IMR-90 (cell line): ENCODE measurements around the gene BRF1. TPM values are rescaled to one million over a fixed set of nuclear protein-coding genes. Genes with fewer than 3 reads are reported as not detected.

ENCODE experiments used
- ATAC-seq: fragments of 200-7000 bp; cut with Tn5 transposase; 2 replicates; pipeline ENCODE4 v1.9.1; 2020; ENCODE audit warnings: low read depth, mild to moderate bottlenecking, moderate library complexity
- BruUV-seq: library from RNA; stranded (reverse); fragments of 400-500 nt; replicated peaks from 2 replicates; lab custom pipeline; 2021; lab: Mats Ljungman, UMichigan
- CTCF ChIA-PET: fragments of 300-600 bp; formaldehyde crosslinking; extraction: SDS; loops from one replicate; lab custom pipeline; 2021; ENCODE audit warnings: antibody characterized with exemption; lab: Yijun Ruan, JAX
- POLR2A ChIA-PET: fragments of 300-600 bp; sonication (Branson Sonifier 250); formaldehyde crosslinking; loops from one replicate; lab custom pipeline; 2022; ENCODE audit warnings: antibody characterized with exemption; ENCODE audit not compliant: unreplicated experiment; lab: Charles Lee
- DNase-seq: peaks from one replicate; pipeline ENCODE4 v3.0.0; 2013
- H2AFZ ChIP-seq: replicated peaks from 2 replicates; pipeline ENCODE3; 2013; ENCODE audit warnings: low read length, mild to moderate bottlenecking; ENCODE audit not compliant: poor library complexity
- H2AK5ac ChIP-seq: 2 replicates; pipeline ENCODE4 v1.6.1; 2013; ENCODE audit warnings: low read depth, low read length, inconsistent platforms
- H2AK9ac ChIP-seq: replicated peaks from 2 replicates; pipeline ENCODE3; 2013; ENCODE audit warnings: mild to moderate bottlenecking, low read depth, low read length, moderate library complexity; ENCODE audit not compliant: poor library complexity
- H2BK120ac ChIP-seq: 2 replicates; pipeline ENCODE4 v1.6.1; 2013; ENCODE audit warnings: low read depth, low read length, inconsistent platforms
- H2BK15ac ChIP-seq: 3 replicates; pipeline ENCODE4 v1.6.1; 2013; ENCODE audit warnings: low read depth, low read length, inconsistent platforms
- H2BK20ac ChIP-seq: 2 replicates; pipeline ENCODE4 v1.6.1; 2013; ENCODE audit warnings: low read depth, mild to moderate bottlenecking, inconsistent platforms, low read length, moderate library complexity
- H2BK5ac ChIP-seq: 2 replicates; pipeline ENCODE4 v1.6.1; 2013; ENCODE audit warnings: mild to moderate bottlenecking, low read depth, low read length, inconsistent platforms; ENCODE audit not compliant: poor library complexity, severe bottlenecking
- H3K14ac ChIP-seq: replicated peaks from 2 replicates; pipeline ENCODE4 v1.6.1; 2013; ENCODE audit warnings: low read depth, low read length, inconsistent platforms
- H3K18ac ChIP-seq: 2 replicates; pipeline ENCODE4 v1.6.1; 2013; ENCODE audit warnings: low read depth, low read length, control low read depth
- H3K23ac ChIP-seq: 2 replicates; pipeline ENCODE4 v1.6.1; 2013; ENCODE audit warnings: low read depth, low read length, inconsistent platforms
- H3K27ac ChIP-seq: 2 replicates; pipeline ENCODE4 v1.5.1; 2013; ENCODE audit warnings: mild to moderate bottlenecking, control low read depth, low read length; ENCODE audit not compliant: insufficient read depth
- H3K27me3 ChIP-seq: 2 replicates; pipeline ENCODE4 v1.6.1; 2013; ENCODE audit warnings: low read length; ENCODE audit not compliant: control insufficient read depth, insufficient read depth
- H3K36me3 ChIP-seq: 2 replicates; pipeline ENCODE4 v1.6.1; 2013; ENCODE audit warnings: low read length, mixed read lengths; ENCODE audit not compliant: control insufficient read depth, insufficient read depth
- H3K4ac ChIP-seq: 2 replicates; pipeline ENCODE4 v1.6.1; 2013; ENCODE audit warnings: low read depth, low read length, inconsistent platforms
- H3K4me1 ChIP-seq: 2 replicates; pipeline ENCODE4 v1.6.1; 2013; ENCODE audit warnings: low read length, mixed read lengths; ENCODE audit not compliant: control insufficient read depth, insufficient read depth
- H3K4me2 ChIP-seq: 2 replicates; pipeline ENCODE4 v1.6.1; 2013; ENCODE audit warnings: low read depth, mild to moderate bottlenecking, control low read depth, low read length, moderate library complexity
- H3K4me3 ChIP-seq: 2 replicates; pipeline ENCODE4 v1.5.1; 2013; ENCODE audit warnings: low read depth, mild to moderate bottlenecking, control low read depth, low read length, moderate library complexity; ENCODE audit not compliant: insufficient read depth
- H3K56ac ChIP-seq: 2 replicates; pipeline ENCODE4 v1.6.1; 2013; ENCODE audit warnings: low read length, inconsistent platforms; ENCODE audit not compliant: insufficient read depth; ENCODE audit errors: extremely low read depth
- H3K79me1 ChIP-seq, 2 experiments: 2 replicates each; pipeline ENCODE4 v1.6.1; 2013; ENCODE audit warnings: low read length in 2 of 2, inconsistent platforms in 1 of 2, low read depth in 1 of 2
- H3K9ac ChIP-seq: 2 replicates; pipeline ENCODE4 v1.6.1; 2013; ENCODE audit warnings: low read depth, low read length, control low read depth
- H3K9me1 ChIP-seq: 2 replicates; pipeline ENCODE4 v1.6.1; 2013; ENCODE audit warnings: low read length, inconsistent platforms; ENCODE audit not compliant: insufficient read depth
- H3K9me3 ChIP-seq: 2 replicates; pipeline ENCODE4 v1.6.1; 2013; ENCODE audit warnings: low read length; ENCODE audit not compliant: control insufficient read depth, insufficient read depth
- H4K20me1 ChIP-seq: 2 replicates; pipeline ENCODE4 v1.6.1; 2013; ENCODE audit warnings: low read length, inconsistent platforms; ENCODE audit not compliant: insufficient read depth
- H4K5ac ChIP-seq: 2 replicates; pipeline ENCODE4 v1.6.1; 2013; ENCODE audit warnings: mild to moderate bottlenecking, low read depth, low read length, control low read depth
- H4K8ac ChIP-seq, 2 experiments: 2 replicates each; pipeline ENCODE4 v1.6.1; 2013; ENCODE audit warnings: low read depth in 2 of 2, low read length in 2 of 2, control low read depth in 1 of 2, inconsistent platforms in 1 of 2
- H4K91ac ChIP-seq: 2 replicates; pipeline ENCODE4 v1.6.1; 2013; ENCODE audit warnings: low read depth, low read length, inconsistent platforms; ENCODE audit not compliant: insufficient read depth
- BHLHE40 ChIP-seq: fragments of 150-350 bp; IDR thresholded peaks from 2 replicates; pipeline ENCODE4 v1.6.1; 2016; ENCODE audit warnings: mild to moderate bottlenecking, low read depth, low read length
- CEBPB ChIP-seq: IDR thresholded peaks from 2 replicates; pipeline ENCODE4 v1.6.1; 2012; ENCODE audit warnings: low read depth, low read length, improper control_type of control experiment
- CHD1 ChIP-seq: IDR thresholded peaks from 2 replicates; pipeline ENCODE4 v1.6.1; 2012; ENCODE audit warnings: low read depth, low read length, improper control_type of control experiment
- FOS ChIP-seq: fragments of 150-350 bp; IDR thresholded peaks from 2 replicates; pipeline ENCODE4 v1.6.1; 2016; ENCODE audit warnings: low read depth, low read length
- MAFK ChIP-seq: IDR thresholded peaks from 2 replicates; pipeline ENCODE4 v1.6.1; 2012; ENCODE audit warnings: low read depth, low read length, improper control_type of control experiment
- MAZ ChIP-seq: IDR thresholded peaks from 2 replicates; pipeline ENCODE4 v1.6.1; 2012; ENCODE audit warnings: low read depth, mild to moderate bottlenecking, low read length, improper control_type of control experiment, moderate library complexity, borderline replicate concordance
- MXI1 ChIP-seq: IDR thresholded peaks from 2 replicates; pipeline ENCODE4 v1.6.1; 2012; ENCODE audit warnings: low read depth, mild to moderate bottlenecking, low read length, moderate library complexity, borderline replicate concordance
- NFE2L2 ChIP-seq: fragments of 150-350 bp; IDR thresholded peaks from 2 replicates; pipeline ENCODE4 v1.6.1; 2016; ENCODE audit warnings: low read depth, mild to moderate bottlenecking, low read length
- POLR2A ChIP-seq: IDR thresholded peaks from 2 replicates; pipeline ENCODE4 v1.6.1; 2012; ENCODE audit warnings: mild to moderate bottlenecking, low read depth, low read length
- RAD21 ChIP-seq: IDR thresholded peaks from 2 replicates; pipeline ENCODE4 v1.6.1; 2012; ENCODE audit warnings: low read length, improper control_type of control experiment
- RCOR1 ChIP-seq: IDR thresholded peaks from 2 replicates; pipeline ENCODE4 v1.6.1; 2012; ENCODE audit warnings: mild to moderate bottlenecking, low read length, improper control_type of control experiment; ENCODE audit not compliant: insufficient replicate concordance
- RFX5 ChIP-seq: IDR thresholded peaks from 2 replicates; pipeline ENCODE4 v1.8.0; 2012; ENCODE audit warnings: low read depth, mild to moderate bottlenecking, low read length, moderate library complexity
- SMC3 ChIP-seq: fragments of 150-350 bp; IDR thresholded peaks from 2 replicates; pipeline ENCODE4 v1.6.1; 2016; ENCODE audit warnings: low read depth, mild to moderate bottlenecking, antibody characterized with exemption, low read length, moderate library complexity
- WGBS, 2 experiments: methylation state at CpG; one replicate each; pipeline versions ENCODE4 v1.1.5 to v1.1.7; 2013; ENCODE audit warnings: missing lambda C conversion rate in 2 of 2; ENCODE audit not compliant: insufficient read length in 1 of 2; ENCODE audit errors: extremely low coverage in 2 of 2; 5-methylcytosine and 5-hydroxymethylcytosine counted together
- dilution Hi-C: fragments of 300-500 bp; cut with HindIII; formaldehyde crosslinking; loops from one replicate; pipeline ENCODE4 v1.14.3; 2018; ENCODE audit warnings: low sequenced_read_pairs; ENCODE audit not compliant: unreplicated experiment
- in situ Hi-C: fragments of 300-500 bp; cut with MboI; formaldehyde crosslinking; loops from 3 replicates; pipeline ENCODE4 v1.14.3; 2019; ENCODE audit warnings: low sequenced_read_pairs, inconsistent platforms, mixed read lengths
- intact Hi-C: fragments of 100-400 bp; cut with micrococcal nuclease; formaldehyde crosslinking; loops from 2 replicates; pipeline ENCODE4 v1.10.0; 2022
- polyA plus RNA-seq, 3 experiments: library from polyadenylated mRNA; depleted of rRNA; stranded (reverse); fragments of >200 nt; gene quantifications; 2 replicates each; pipeline ENCODE4 v1.2.3, GENCODE V29; 2012; ENCODE audit warnings: low replicate concordance in 1 of 3
- total RNA-seq: library from RNA; depleted of rRNA; stranded (reverse); fragments of >200 nt; gene quantifications from 2 replicates; pipeline ENCODE4 v1.2.3, GENCODE V29; 2012
- TF ChIP-seq, protein P1 (sequence below): fragments of 150-350 bp; IDR thresholded peaks from 2 replicates; pipeline ENCODE4 v1.6.1; 2017; ENCODE audit warnings: mild to moderate bottlenecking, antibody characterized with exemption, low read length, low read depth
- TF ChIP-seq, protein P2 (sequence below): fragments of 150-350 bp; IDR thresholded peaks from 2 replicates; pipeline ENCODE4 v1.6.1; 2016; ENCODE audit warnings: low read depth, mild to moderate bottlenecking, low read length, moderate library complexity, borderline replicate concordance

BRF1 gene
- total and polyA plus RNA-seq, 2 of the 4 experiments (the other 2 are of a cell fraction) = 12.4 to 16.7 TPM

DNA sequence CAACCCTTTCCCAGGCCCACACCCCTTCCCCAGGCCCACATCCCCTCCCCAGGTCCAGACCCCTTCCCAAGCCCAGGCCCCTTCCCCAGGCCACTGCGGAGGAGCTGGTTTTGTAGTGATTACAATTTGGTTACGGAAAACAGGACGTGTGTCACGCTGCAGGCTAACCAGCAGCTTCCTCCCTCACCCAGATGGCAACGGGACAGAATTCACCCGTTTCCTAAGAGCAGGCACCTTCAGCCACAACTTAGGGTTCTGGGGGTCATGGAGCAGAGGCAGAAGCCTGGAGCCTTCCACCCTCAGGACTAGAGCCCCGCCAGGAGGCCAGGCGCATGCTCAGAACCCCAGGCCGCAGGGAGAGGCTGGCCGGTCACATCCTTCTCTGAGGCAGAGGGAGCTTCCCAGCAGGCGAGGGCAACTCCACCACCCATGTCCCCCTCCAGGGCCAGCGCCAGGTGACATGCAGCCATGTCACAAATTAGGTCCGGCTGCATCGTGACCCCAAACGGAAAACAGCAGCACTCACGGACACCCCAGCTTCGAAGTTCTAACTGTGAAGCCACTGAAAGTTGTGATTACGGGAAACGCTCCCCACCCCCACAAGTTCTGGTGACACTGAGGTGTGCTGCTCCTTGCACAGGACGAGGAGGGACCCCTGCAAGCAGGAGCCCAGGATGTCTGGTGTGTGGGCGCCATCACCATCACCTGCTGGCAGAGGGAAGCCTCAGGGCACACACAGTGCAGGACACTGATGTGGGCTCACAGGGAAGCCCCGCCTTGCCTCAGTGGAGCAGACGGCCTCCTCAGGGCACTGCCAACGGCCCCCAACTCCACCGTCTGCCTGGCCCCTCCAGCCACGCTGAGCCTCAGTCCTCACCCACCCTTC is 7.7 kb downstream of the BRF1 start:
- Histone ChIP-seq H3K4me2 (no peak overlapping the region), H4K20me1 (peaks cover 50% of the 10 kb centered on the region), H3K56ac (no peak overlapping the region), H3K9me1 (no peaks in the 10 kb centered on the region), H2AFZ (peak overlapping the region; percentile 23), H3K9ac (no peak overlapping the region), H3K4me1 (peaks cover 6% of the 10 kb centered on the region), H2AK9ac (peak overlapping the region; percentile 76), H3K27ac (no peak overlapping the region), H3K36me3 (no peaks in the 10 kb centered on the region), H3K27me3 (no peaks in the 10 kb centered on the region), H3K4me3 (no peak overlapping the region), H3K4ac (no peak overlapping the region), H2AK5ac (no peak overlapping the region; the same call in 1 of the 2 replicates), H3K14ac (no peak overlapping the region), H2BK5ac (no peak overlapping the region), H2BK120ac (no peak overlapping the region), H4K5ac (no peak overlapping the region), H3K79me1 (peaks cover 14 to 60% of the 10 kb centered on the region in 2 experiments), H2BK20ac (no peak overlapping the region), H4K8ac (no peak overlapping the region), H2BK15ac (no peak overlapping the region), H3K23ac (no peak overlapping the region), H3K18ac (no peak overlapping the region), H4K91ac (no peak overlapping the region), H3K9me3 (no peaks in the 10 kb centered on the region)
- ChIA-PET POLR2A (interaction anchor here (1.0 kb wide), 1 partner anchor 8 kb away, joined by 5 read pairs; no protein-coding TSS in a partner anchor), CTCF (no interaction called here)
- dilution Hi-C loops (no loop called here), intact Hi-C loops (no loop called here), in situ Hi-C loops (no loop called here)
- no peak for ATAC-seq
- WGBS, 2 experiments = 88% methylated on average over 11 of the region's 26 CpGs; no CpG with 5 or more reads in 1 of the 2 experiments
- no peak for DNase-seq
- no TSS peak for BruUV-seq
- TF ChIP-seq POLR2A (no peak), RAD21 (no peak), MAZ (no peak), NFE2L2 (no peak), FOS (no peak), CEBPB (no peak), CHD1 (no peak), RCOR1 (no peak), SMC3 (no peak), MXI1 (no peak), BHLHE40 (no peak), RFX5 (no peak), MAFK (no peak)
- TF ChIP-seq, protein P1, sequence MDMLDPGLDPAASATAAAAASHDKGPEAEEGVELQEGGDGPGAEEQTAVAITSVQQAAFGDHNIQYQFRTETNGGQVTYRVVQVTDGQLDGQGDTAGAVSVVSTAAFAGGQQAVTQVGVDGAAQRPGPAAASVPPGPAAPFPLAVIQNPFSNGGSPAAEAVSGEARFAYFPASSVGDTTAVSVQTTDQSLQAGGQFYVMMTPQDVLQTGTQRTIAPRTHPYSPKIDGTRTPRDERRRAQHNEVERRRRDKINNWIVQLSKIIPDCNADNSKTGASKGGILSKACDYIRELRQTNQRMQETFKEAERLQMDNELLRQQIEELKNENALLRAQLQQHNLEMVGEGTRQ = no peak
- TF ChIP-seq, protein P2, sequence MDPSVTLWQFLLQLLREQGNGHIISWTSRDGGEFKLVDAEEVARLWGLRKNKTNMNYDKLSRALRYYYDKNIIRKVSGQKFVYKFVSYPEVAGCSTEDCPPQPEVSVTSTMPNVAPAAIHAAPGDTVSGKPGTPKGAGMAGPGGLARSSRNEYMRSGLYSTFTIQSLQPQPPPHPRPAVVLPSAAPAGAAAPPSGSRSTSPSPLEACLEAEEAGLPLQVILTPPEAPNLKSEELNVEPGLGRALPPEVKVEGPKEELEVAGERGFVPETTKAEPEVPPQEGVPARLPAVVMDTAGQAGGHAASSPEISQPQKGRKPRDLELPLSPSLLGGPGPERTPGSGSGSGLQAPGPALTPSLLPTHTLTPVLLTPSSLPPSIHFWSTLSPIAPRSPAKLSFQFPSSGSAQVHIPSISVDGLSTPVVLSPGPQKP = no peak
